Suprapubic skin (tissue), 4 donors: ENCODE measurements around the gene REXO1.

Experiments
- EP300 ChIP-seq: sonication (generic); formaldehyde crosslinking; IDR thresholded peaks from one replicate; pipeline ENCODE4 v1.6.1; 2017; ENCODE audit warnings: antibody characterized with exemption
- POLR2AphosphoS5 ChIP-seq, 3 donors: sonication (generic); formaldehyde crosslinking; IDR thresholded peaks; one replicate each; pipeline ENCODE4 v1.6.1; 2017; ENCODE audit warnings: antibody characterized with exemption in 3 of 3
- TF ChIP-seq, protein P1 (sequence below), 2 donors: fragments of 200-600 bp in 1 of 2; fragments of 450-650 bp in 1 of 2; sonication (generic) in 1 of 2; IDR thresholded peaks; one replicate each; pipeline ENCODE4 v1.5.1; 2016 to 2019; ENCODE audit warnings: antibody characterized with exemption in 2 of 2, mild to moderate bottlenecking in 1 of 2, moderate library complexity in 1 of 2

DNA sequence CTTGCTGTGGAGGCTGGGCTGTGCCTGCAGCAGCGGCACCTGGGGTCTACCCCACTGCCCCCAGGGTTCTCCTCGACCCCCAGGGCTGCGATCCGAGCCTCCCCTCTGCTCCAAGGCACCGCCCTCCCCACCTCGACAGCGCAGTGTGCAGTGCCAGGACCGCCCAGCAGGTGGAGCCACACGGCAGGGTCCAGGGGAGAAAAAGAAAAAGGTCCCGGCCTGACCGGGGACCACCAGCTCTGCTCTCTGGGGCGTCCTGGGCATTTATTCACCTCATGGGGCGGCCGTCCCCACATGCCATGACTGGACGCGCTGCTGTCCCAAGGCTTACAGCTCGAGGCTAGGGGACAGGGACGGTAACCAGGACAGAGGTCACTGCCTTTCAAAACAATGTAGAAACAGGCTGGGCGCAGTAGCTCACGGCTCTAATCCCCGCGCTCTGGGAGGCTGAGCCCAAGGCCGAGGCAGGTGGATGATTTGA is 10.6 kb downstream of the REXO1 start:
- TF ChIP-seq, protein P1, sequence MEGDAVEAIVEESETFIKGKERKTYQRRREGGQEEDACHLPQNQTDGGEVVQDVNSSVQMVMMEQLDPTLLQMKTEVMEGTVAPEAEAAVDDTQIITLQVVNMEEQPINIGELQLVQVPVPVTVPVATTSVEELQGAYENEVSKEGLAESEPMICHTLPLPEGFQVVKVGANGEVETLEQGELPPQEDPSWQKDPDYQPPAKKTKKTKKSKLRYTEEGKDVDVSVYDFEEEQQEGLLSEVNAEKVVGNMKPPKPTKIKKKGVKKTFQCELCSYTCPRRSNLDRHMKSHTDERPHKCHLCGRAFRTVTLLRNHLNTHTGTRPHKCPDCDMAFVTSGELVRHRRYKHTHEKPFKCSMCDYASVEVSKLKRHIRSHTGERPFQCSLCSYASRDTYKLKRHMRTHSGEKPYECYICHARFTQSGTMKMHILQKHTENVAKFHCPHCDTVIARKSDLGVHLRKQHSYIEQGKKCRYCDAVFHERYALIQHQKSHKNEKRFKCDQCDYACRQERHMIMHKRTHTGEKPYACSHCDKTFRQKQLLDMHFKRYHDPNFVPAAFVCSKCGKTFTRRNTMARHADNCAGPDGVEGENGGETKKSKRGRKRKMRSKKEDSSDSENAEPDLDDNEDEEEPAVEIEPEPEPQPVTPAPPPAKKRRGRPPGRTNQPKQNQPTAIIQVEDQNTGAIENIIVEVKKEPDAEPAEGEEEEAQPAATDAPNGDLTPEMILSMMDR (IDR thresholded peaks at IDR 0.05) = peak; percentile 66 to 97
- TF ChIP-seq POLR2AphosphoS5 (IDR thresholded peaks at IDR 0.05) = no peak
- no peak for TF ChIP-seq EP300
